Endodermal cell (in vitro differentiated cells): ENCODE data around the gene IFITM1. TPM values are rescaled to one million over a fixed set of nuclear protein-coding genes. Genes with fewer than 3 reads are reported as not detected.
A peak's percentile ranks its signal among the peaks of the same experiment; 100 is the strongest.
"Not testable (repeated sequence)": the region's sequence is repeated elsewhere in the genome, so short reads cannot be mapped to it uniquely, and the experiment has no call there.

ENCODE experiments used
- DNase-seq: peaks from one replicate; pipeline ENCODE4 v3.0.0-alpha.2; 2017
- H3K27ac ChIP-seq: 2 replicates; pipeline ENCODE4 v1.5.1; 2013; ENCODE audit warnings: mild to moderate bottlenecking, low read depth, low read length, moderate library complexity
- H3K27me3 ChIP-seq: 2 replicates; pipeline ENCODE4 v1.6.1; 2013; ENCODE audit warnings: mild to moderate bottlenecking, low read length, moderate library complexity; ENCODE audit not compliant: insufficient read depth, control insufficient read depth, poor library complexity, severe bottlenecking
- H3K36me3 ChIP-seq: 2 replicates; pipeline ENCODE4 v1.7.0; 2013; ENCODE audit warnings: mild to moderate bottlenecking, low read length, moderate library complexity; ENCODE audit not compliant: control insufficient read depth, insufficient read depth
- H3K4me1 ChIP-seq: one replicate; pipeline ENCODE4 v1.7.0; 2013; ENCODE audit warnings: low read length; ENCODE audit not compliant: control insufficient read depth, insufficient read depth
- H3K4me3 ChIP-seq: 2 replicates; pipeline ENCODE4 v1.5.1; 2013; ENCODE audit warnings: mild to moderate bottlenecking, low read length, moderate library complexity
- H3K9ac ChIP-seq: 2 replicates; pipeline ENCODE4 v1.6.1; 2013; ENCODE audit warnings: mild to moderate bottlenecking, low read length, moderate library complexity; ENCODE audit not compliant: poor library complexity, severe bottlenecking; ENCODE audit errors: extremely low read depth
- H3K9me3 ChIP-seq: 2 replicates; pipeline ENCODE4 v1.6.1; 2013; ENCODE audit warnings: mild to moderate bottlenecking, low read length, moderate library complexity; ENCODE audit not compliant: control insufficient read depth
- H3K27ac Mint-ChIP-seq: 2 replicates; pipeline ENCODE4 v1.8.0; 2020; ENCODE audit warnings: mixed read lengths
- H3K27me3 Mint-ChIP-seq: 2 replicates; pipeline ENCODE4 v1.8.0; 2021; ENCODE audit warnings: mild to moderate bottlenecking, mixed read lengths; ENCODE audit not compliant: insufficient read depth
- H3K36me3 Mint-ChIP-seq: 2 replicates; pipeline ENCODE4 v1.8.0; 2020; ENCODE audit warnings: low read depth, mixed read lengths
- H3K4me1 Mint-ChIP-seq: 2 replicates; pipeline ENCODE4 v1.8.0; 2020; ENCODE audit warnings: mixed read lengths
- H3K4me3 Mint-ChIP-seq: 2 replicates; pipeline ENCODE4 v1.8.0; 2020; ENCODE audit warnings: mild to moderate bottlenecking, moderate library complexity, mixed read lengths
- H3K9me3 Mint-ChIP-seq: 2 replicates; pipeline ENCODE4 v1.8.0; 2020; ENCODE audit warnings: mild to moderate bottlenecking, mixed read lengths
- WGBS, 2 experiments: methylation state at CpG; one replicate each; pipeline versions ENCODE4 v1.1.5 to v1.1.7; 2013; ENCODE audit warnings: missing lambda C conversion rate in 2 of 2, mixed read lengths in 1 of 2; ENCODE audit not compliant: insufficient coverage in 1 of 2, insufficient read length in 1 of 2; 5-methylcytosine and 5-hydroxymethylcytosine counted together
- total RNA-seq, 2 donors: library from RNA; stranded (reverse); fragmentation: NEBNext Ultra II Directional in 1 of 2; extraction: Animal tissue kit (Norgen Biotek cat#: 25700) in 1 of 2; gene quantifications; 2 replicates in 1 of 2; 3 replicates in 1 of 2; pipeline ENCODE4 v1.2.1, GENCODE V29; 2021
- TF ChIP-seq, protein P1 (sequence below): fragments of 200-600 bp; sonication (generic); conservative IDR thresholded peaks from 2 replicates; pipeline ENCODE4 v1.5.0; 2021; ENCODE audit warnings: antibody characterized with exemption, mild to moderate bottlenecking

The IFITM1 gene
- total RNA-seq, 2 donors from 2014 or later, result 211 to 558 TPM

DNA sequence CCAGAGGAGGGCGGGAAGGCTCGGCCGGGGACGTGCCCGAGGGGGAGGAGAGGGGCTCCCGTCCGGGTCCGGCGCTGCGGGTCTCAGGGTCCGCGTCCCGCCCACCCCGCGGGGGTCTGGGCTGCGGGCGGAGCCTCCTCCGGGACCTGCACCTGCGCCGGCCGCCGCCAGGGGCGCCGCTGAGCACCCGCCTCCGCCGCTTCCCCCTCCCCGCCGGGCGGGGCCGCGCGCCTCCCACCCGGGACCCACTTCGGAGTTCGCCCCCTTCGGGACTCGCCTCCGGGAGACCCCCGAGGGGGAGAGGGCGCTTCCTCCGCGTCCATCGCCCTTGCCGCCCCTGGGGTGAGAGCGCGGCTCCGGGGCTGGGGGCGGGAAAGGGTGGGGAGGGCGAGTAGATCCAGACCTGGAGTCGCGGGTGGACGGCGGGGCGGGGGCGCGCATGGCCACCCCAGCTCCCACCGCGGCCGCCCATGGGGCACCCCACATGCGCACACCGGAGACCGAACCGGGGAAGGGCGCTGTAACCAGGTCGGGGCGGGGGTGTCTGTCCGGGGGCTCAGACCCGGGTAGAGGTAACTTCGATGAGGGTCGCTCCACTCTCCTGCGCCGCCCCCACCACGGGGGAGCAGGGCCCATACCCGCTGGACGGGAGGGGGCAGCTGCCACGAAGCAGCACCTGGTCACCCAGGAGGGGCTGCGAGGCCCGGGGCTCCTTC is 4.7 kb downstream of the IFITM1 start:
- not testable (repeated sequence) for H3K9ac ChIP-seq, H3K27ac ChIP-seq, DNase-seq, H3K4me3 ChIP-seq, H3K27ac Mint-ChIP-seq, H3K9me3 ChIP-seq, H3K4me1 ChIP-seq, H3K9me3 Mint-ChIP-seq, H3K27me3 Mint-ChIP-seq, H3K27me3 ChIP-seq
- H3K4me1 Mint-ChIP-seq, result peaks cover 18% of the 10 kb centered on the region
- peaks cover 11% of the 10 kb centered on the region for H3K36me3 ChIP-seq
- H3K36me3 Mint-ChIP-seq, result peaks cover 13% of the 10 kb centered on the region
- WGBS, 2 experiments, result 5% methylated on average over 8 of the region's 79 CpGs; no CpG with 5 or more reads in 1 of the 2 experiments
- H3K4me3 Mint-ChIP-seq, result peak overlapping the region; percentile 89

DNA sequence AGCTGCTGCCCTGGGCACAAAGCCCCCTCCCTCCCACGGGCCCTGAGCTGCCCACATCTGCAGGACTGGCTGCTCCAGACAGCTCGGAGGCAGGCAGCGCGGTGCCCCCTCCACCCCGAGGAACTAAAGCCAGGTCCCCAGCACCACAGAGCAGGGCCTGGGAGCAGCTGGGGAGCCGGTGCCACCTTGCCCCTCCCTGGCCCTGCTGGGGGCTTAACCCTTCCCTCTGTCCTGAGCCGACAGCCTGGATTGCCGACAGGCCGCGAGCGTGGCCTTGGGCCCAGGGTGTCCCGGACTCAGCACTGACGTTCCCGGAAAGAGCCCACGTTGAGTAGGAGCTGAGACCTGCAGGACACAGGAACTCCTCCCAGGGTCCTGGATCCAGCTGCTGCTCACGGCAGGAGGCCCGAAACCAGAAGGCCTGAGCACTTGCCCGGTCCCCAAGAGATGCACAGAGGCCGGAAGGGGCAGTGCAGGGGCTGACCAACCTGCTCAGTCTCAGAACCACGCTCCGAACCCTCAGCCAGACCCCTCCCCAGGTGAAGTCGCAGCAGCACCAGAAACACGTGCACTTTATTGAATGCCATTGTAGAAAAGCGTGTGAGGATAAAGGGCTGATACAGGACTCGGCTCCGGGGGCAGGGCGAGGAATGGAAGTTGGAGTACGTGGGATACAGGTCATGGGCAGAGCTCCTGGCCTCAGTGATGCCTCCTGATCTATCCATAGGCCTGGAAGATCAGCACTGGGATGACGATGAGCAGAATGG is 5.5 kb downstream of the IFITM1 start:
- H3K27me3 Mint-ChIP-seq, H3K4me1 ChIP-seq, H3K27me3 ChIP-seq, H3K9me3 Mint-ChIP-seq, H3K9me3 ChIP-seq, H3K27ac ChIP-seq: not testable (repeated sequence)
- peaks cover 13% of the 10 kb centered on the region for H3K36me3 Mint-ChIP-seq
- peaks cover 19% of the 10 kb centered on the region for H3K4me1 Mint-ChIP-seq
- H3K27ac Mint-ChIP-seq, result peak overlapping the region; percentile 96
- peak overlapping the region; percentile 87 for H3K4me3 ChIP-seq
- H3K4me3 Mint-ChIP-seq, result peak overlapping the region; percentile 89
- peak overlapping the region; percentile 28 for H3K9ac ChIP-seq
- peaks cover 11% of the 10 kb centered on the region for H3K36me3 ChIP-seq
- TF ChIP-seq, protein P1, sequence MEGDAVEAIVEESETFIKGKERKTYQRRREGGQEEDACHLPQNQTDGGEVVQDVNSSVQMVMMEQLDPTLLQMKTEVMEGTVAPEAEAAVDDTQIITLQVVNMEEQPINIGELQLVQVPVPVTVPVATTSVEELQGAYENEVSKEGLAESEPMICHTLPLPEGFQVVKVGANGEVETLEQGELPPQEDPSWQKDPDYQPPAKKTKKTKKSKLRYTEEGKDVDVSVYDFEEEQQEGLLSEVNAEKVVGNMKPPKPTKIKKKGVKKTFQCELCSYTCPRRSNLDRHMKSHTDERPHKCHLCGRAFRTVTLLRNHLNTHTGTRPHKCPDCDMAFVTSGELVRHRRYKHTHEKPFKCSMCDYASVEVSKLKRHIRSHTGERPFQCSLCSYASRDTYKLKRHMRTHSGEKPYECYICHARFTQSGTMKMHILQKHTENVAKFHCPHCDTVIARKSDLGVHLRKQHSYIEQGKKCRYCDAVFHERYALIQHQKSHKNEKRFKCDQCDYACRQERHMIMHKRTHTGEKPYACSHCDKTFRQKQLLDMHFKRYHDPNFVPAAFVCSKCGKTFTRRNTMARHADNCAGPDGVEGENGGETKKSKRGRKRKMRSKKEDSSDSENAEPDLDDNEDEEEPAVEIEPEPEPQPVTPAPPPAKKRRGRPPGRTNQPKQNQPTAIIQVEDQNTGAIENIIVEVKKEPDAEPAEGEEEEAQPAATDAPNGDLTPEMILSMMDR, result peak; percentile 16
- peak; percentile 80 for DNase-seq
- WGBS, 2 experiments, result 46 to 80% methylated on average over 12 to 18 of the region's 29 CpGs

- not testable (repeated sequence) for H3K9me3 ChIP-seq, H3K27me3 Mint-ChIP-seq, H3K4me1 ChIP-seq, H3K27ac ChIP-seq, H3K27me3 ChIP-seq, H3K9me3 Mint-ChIP-seq
- peak overlapping the region; percentile 89 for H3K4me3 Mint-ChIP-seq
- no CpG with 5 or more reads among the region's 10 CpGs for WGBS, 2 experiments
- H3K27ac Mint-ChIP-seq, result peak overlapping the region; percentile 96
- H3K36me3 ChIP-seq, result peaks cover 11% of the 10 kb centered on the region
- DNase-seq, result peak; percentile 65
- peaks cover 12% of the 10 kb centered on the region for H3K36me3 Mint-ChIP-seq
- peak overlapping the region; percentile 87 for H3K4me3 ChIP-seq
- H3K4me1 Mint-ChIP-seq, result peaks cover 24% of the 10 kb centered on the region
- peak overlapping the region; percentile 68 for H3K9ac ChIP-seq
Observed at GRCh38 chr11:319888-320273, 6.0 kb downstream of the IFITM1 start.

DNA sequence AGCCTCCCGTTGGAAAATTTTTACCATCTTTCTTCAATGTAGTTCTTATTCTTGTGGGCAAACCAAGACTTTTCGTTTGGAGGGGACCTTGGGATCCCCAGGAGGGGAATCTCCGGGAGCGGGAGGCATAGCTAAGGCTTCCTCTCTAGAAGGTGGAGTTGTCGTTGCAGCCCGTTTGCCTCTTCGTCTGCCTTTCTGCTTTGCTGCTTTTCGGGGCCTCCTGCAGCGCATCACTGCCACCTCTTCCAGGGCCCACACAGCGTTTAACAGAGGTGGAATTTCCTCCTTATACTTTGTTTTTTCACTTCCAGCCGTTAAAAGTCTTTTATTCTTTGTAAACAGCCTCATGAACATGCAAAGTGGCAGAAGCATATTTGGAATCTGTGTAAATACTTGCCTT is 10.3 kb downstream of the IFITM1 start:
- no peaks in the 10 kb centered on the region for H3K27me3 ChIP-seq
- peaks cover 28% of the 10 kb centered on the region for H3K4me1 Mint-ChIP-seq
- H3K9me3 Mint-ChIP-seq, result peaks cover 3% of the 10 kb centered on the region
- WGBS, 2 experiments, result 73 to 81% methylated on average over 9 to 11 of the region's 11 CpGs
- no peaks in the 10 kb centered on the region for H3K9me3 ChIP-seq
- TF ChIP-seq, protein P1, result no peak
- no peak overlapping the region for H3K27ac ChIP-seq
- H3K27ac Mint-ChIP-seq, result no peak overlapping the region
- H3K36me3 ChIP-seq, result no peaks in the 10 kb centered on the region
- H3K4me3 ChIP-seq, result no peak overlapping the region
- no peak overlapping the region for H3K9ac ChIP-seq
- no peak overlapping the region for H3K4me3 Mint-ChIP-seq
- no peaks in the 10 kb centered on the region for H3K4me1 ChIP-seq
- peaks cover under 1% of the 10 kb centered on the region for H3K36me3 Mint-ChIP-seq
- no peaks in the 10 kb centered on the region for H3K27me3 Mint-ChIP-seq
- peak; percentile 61 for DNase-seq

- H3K9me3 ChIP-seq, H3K36me3 ChIP-seq, H3K27me3 ChIP-seq, H3K4me3 ChIP-seq, H3K27me3 Mint-ChIP-seq, H3K36me3 Mint-ChIP-seq, DNase-seq, H3K9ac ChIP-seq, H3K27ac ChIP-seq, H3K27ac Mint-ChIP-seq, H3K4me3 Mint-ChIP-seq, H3K4me1 ChIP-seq: not testable (repeated sequence)
- peaks cover 24% of the 10 kb centered on the region for H3K4me1 Mint-ChIP-seq
- 83 to 85% methylated on average over 15 to 22 of the region's 34 CpGs for WGBS, 2 experiments
- peaks cover 10% of the 10 kb centered on the region for H3K9me3 Mint-ChIP-seq
Observed at GRCh38 chr11:324593-325517, 11.0 kb downstream of the IFITM1 start.
